Suppressor macrophage treated with lipopolysaccharide for 1 hour (primary cell): ENCODE results near the gene ALDH3A1.

Source experiments
- DNase-seq, 3 donors: peaks; one replicate each; pipeline ENCODE4 v3.0.0-alpha.2; 2020 to 2022

The ALDH3A1 gene

GRCh38 chr17:19759568-19760549, 11.8 kb upstream of the ALDH3A1 start:
- DNase-seq = no peak

DNA sequence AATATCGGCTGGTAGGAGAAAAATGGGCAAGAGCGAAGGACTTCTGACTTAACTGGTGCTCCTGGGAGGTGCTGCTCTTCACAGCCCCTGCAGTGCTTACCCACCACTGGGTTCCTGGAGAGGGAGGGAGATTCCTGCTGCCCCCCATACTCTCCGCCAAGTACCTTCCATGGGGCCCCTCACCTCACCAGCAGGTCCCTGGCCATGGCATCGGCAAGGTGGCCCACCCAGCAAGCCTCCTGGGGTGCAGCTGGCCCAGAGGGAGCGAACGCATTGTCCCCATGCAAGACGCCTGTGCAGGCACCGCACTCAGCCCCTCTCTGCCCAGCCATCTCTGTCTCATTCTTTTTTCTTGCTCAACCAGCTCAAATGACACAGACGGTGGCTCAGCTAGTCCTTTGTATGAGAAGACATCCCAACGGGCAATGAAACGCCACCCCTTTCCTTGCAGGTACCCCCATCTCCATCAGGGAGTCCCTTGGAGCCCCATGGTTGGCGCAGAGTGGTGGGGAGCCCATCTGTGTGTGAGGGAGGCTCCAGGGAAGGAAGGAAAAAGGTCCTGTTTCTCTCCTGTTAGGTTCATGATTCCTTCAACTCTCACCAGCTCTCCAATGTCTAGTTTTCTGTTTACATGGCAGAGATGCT, 9.6 kb upstream of the ALDH3A1 start:
- no peak for DNase-seq

DNA sequence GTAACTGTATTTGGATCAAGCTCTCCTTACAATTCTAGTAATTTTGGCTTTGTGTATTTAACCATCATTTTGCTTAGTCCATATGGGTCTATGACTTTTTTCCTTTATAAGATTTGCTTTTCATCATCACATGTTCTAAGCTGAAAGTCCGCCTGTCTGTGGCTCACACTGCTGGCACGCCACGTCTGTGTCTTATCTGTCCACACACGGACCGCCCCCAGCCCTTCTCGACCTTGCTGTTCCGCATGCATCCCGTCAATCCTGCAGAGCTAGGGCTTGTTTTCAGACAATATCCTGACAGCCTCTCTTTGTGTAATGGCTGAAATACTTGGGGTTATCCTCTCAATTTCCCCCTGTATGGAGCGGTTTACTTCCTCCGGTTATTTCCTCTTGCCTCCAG, 8.4 kb upstream of the ALDH3A1 start:
- DNase-seq = no peak

- DNase-seq = no peak
Observed at GRCh38 chr17:19755821-19756510, 7.9 kb upstream of the ALDH3A1 start.

GRCh38 chr17:19755392-19755791, 7.3 kb upstream of the ALDH3A1 start:
- DNase-seq = no peak

DNA sequence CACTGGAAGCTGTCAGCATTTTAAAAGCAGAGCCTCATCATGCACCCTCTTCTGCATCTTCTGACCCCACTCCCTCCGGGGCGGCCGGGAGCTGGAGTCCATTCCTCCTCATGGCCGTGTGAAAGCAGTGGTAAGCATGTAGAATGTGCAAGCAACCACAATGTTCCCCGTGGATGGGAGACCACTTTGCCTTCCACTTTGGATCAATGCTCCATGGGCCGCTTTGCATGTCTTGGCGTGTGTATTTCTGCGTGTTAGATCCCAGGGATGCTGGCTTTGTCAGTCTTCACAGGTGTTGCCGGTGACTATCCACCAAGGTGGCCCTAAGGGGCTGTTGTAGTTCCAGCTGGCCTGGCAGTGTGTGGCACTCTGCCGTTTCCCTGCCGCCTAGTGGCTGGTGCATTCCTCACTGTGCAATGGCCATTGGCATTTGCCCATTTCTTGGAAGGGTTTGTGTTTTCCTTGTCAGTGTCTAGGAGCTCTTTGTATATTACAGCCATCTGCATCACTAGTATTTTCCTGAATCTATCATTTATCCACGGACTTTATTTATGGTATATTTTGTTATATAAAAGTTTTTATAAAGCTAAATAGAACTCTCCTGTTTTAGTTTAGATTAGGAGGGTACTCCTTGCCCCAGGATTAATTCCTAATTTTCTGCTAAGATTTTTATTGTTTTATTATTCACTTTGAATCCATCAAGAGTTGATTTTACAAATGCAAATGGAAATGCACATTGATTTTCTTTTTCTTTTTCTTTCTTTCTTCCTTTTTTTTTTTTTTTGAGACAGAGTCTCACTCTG, 5.8 kb upstream of the ALDH3A1 start:
- peak in 1 of 3 donors; percentile 29 for DNase-seq

- DNase-seq = peak; percentile 95 to 98 (median 97)
Observed at GRCh38 chr17:19753051-19753509, 5.0 kb upstream of the ALDH3A1 start.

DNA sequence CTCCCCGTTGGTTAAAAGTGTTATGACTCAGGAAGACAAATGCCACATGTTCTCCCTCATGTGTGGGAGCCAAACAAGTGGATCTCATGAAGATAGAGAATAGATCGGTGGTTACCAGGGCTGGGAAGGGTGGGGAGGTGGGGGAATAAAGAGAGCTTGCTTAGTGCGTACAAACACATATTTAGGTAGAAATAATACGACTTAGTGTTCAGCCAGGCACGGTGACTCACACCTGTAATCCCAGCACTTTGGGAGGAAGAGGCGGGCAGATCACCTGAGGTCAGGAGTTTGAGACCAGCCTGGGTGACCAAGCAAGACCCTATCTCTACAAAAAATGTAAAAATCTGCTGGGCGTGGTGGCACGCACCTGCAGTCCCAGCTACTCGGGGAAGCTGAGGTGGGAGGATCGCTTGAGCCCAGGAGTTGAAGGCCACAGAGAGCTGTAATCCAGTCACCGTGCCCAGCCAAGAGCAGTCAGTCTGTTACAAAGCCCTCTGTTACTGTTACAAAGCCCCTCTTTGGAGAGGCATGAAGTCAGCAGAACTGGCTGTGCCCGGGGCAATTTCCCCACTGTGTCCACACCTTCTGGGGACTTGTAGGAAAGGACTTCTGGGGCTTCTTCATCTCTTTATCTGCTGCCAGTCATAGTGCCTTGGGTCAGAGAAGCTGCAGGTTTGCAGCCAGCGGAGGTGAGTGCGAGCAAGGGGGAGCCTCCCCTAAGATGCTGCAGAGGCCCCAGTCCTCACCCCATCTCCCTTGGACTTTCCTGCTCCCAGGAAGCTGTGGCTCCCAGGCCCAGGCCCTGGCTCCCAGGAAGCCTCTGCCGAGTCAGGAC, 4.3 kb upstream of the ALDH3A1 start:
- no peak for DNase-seq

DNA sequence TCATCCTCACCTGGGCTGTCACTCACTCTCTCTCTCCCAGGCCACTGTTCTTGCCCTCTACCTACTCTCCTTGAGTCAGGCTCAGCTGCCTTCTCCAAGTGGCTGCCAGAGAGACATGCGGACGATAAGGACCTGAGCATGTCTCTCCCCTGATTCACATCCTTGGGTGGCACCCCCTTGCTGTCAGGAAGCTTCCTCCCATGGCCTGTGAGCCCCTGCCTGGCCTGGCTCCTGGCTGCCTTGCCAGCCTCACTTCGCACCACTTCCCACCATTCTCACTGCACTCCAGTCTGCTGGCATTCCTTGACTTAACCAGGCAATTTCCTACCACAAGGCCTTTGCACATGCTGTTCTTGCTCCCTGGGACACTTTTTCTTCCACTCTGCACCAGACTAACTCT, 2.7 kb upstream of the ALDH3A1 start:
- no peak for DNase-seq

- no peak for DNase-seq
Observed at GRCh38 chr17:19750020-19750572, 2.0 kb upstream of the ALDH3A1 start.

DNA sequence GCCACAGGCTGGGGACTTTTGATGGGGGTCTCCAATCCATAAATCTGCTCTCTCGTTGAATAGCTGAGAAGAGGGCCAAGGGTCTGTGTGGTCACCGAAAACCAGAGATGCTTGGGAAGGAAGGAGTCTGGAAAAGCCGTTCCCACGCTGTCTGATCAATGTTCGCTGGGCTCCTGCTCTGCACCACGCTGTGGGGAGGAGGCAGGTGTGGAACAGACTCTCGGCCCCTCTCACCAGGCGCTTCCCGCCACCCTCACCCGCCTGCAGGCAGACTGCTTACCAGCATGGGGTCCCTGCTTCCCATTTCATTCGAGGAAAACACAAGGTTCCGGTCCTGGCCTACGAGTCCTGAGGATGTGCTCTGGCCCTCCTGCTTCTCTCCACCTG, 702 bp upstream of the ALDH3A1 start:
- DNase-seq = no peak

DNA sequence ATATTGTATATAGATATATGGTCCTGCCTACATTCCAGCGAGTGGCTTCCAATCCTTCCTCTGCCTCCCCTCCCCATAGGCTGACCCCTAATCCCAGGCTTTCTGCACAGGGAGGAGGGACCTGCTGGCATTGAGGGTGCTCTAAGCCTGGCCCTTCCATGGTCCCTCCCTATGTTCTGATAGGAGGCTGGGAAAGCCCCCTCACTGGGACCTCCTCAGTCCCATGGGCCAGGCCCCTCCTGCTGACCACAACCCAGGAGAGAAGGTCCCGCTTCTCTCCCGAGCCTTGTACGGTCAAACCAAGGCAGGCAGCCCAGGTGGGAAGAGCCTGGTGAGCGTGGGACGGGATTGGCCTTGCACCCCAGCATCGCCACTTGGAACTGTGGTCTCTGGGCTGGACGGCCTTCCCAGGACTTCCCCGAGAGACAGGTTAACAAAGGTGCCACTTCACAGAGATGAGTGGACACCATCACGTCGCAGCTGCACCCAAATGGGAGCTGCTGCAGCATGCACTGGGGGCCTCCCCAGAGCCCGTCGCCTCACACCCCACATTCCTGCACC, 859 bp downstream of the ALDH3A1 start:
- no peak for DNase-seq

DNA sequence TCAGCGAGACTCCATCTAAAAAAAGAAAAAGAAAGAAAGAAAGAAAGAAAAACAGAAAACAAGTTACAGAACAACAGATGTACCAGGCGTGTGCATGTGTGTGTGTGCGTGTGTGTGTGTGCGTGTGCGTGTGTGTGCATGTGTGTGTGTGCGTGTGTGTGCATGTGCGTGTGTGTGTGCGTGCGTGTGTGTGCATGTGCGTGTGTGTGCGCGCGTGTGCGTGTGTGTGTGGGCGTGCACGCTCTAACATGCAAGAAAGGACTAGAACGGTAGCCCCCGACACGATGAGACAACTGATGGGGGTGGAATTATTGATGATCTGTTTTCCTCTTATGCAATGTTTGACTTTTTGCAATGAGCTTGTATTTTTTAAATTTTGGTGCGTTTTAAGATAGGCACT, 1.6 kb downstream of the ALDH3A1 start:
- DNase-seq = no peak

GRCh38 chr17:19744922-19745757, 3.0 kb downstream of the ALDH3A1 start:
- DNase-seq = peak; percentile 83 to 92 (median 86)

GRCh38 chr17:19744492-19744891, 3.6 kb downstream of the ALDH3A1 start:
- DNase-seq = no peak

DNA sequence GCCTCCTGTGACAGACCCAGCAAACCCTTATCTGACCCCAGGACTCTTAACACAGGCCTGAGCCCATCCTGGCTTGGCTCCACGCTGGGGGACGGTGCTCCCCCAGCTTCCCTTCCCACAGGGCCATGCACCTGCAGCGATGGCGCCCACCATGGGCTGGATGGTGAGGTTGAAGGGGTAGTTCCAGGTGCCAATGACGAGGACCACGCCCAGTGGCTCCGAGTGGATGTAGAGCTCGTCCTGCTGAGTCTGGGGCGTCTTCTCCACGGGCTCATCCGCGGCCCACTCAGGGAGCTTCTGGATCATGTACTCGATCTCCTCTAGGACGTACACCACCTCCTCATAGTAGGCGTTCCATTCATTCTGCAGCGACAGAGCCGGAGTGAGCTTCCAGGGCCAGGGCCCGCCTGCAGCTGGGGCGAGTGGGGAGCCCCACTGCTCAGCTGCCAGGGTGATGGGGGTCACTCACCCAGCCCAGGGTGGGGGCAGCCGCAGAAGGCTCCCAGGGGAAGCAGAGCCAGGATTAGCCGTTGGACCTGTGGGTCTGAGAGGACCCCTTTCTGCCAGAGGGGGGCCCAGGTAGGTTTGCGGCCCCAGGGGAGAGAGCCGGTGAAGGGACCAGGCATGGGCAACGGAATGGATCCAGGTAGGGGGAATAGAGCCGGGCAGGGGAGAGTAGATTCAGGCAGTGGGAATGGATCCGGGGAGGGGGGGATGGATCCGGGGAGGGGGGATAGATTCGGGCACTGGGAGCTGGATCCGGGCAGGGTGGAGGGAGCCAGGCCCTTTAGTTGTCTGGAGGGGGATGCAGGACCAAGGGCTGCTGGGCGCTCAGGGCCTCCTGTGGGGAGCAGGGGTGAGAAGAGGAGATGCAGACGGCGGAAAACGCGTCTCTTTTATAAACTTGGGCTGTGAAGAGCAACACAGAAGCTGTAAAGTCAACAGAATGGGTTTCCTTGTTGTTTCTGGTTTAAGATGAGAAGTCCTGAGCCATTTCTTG, 4.7 kb downstream of the ALDH3A1 start:
- no peak for DNase-seq

- DNase-seq = no peak
Observed at GRCh38 chr17:19742495-19742894, 5.6 kb downstream of the ALDH3A1 start.

GRCh38 chr17:19741832-19742457, 6.2 kb downstream of the ALDH3A1 start:
- DNase-seq = no peak
